Peyer's patch (tissue), 4 donors: ENCODE data around the gene PEAK1.

Experiments
- CTCF ChIP-seq, 6 experiments: fragments of 450-650 bp in 4 of 6; fragments of 200-600 bp in 2 of 6; sonication (generic) in 1 of 6; IDR thresholded peaks; one replicate each; pipeline ENCODE4 v1.5.1; 2017 to 2019; ENCODE audit warnings: antibody characterized with exemption in 6 of 6, mild to moderate bottlenecking in 3 of 6, moderate library complexity in 1 of 6
- POLR2A ChIP-seq, 2 donors: fragments of 450-650 bp; IDR thresholded peaks; one replicate each; pipeline ENCODE4 v1.5.1; 2017; ENCODE audit warnings: antibody characterized with exemption in 2 of 2, mild to moderate bottlenecking in 2 of 2, moderate library complexity in 2 of 2

GRCh38 chr15:77459031-77459430 lies 39.1 kb upstream of the PEAK1 start:
- TF ChIP-seq CTCF (IDR thresholded peaks at IDR 0.05): no peak
- TF ChIP-seq POLR2A (IDR thresholded peaks at IDR 0.05): no peak
